Activated naive CD8-positive, alpha-beta T cell (primary cell): ENCODE data around the gene KCNN4.
"Not testable (repeated sequence)": the region's sequence is repeated elsewhere in the genome, so short reads cannot be mapped to it uniquely, and the experiment has no call there.

ENCODE experiments used
- H3K27ac Mint-ChIP-seq: one replicate; pipeline ENCODE4 v1.8.0; 2021; ENCODE audit warnings: mixed read lengths
- H3K27me3 Mint-ChIP-seq: one replicate; pipeline ENCODE4 v1.8.0; 2021; ENCODE audit warnings: mixed read lengths
- H3K36me3 Mint-ChIP-seq: one replicate; pipeline ENCODE4 v1.8.0; 2021; ENCODE audit warnings: mixed read lengths
- H3K4me1 Mint-ChIP-seq: one replicate; pipeline ENCODE4 v1.8.0; 2021; ENCODE audit warnings: low read depth, mixed read lengths
- H3K4me3 Mint-ChIP-seq: one replicate; pipeline ENCODE4 v1.8.0; 2021; ENCODE audit warnings: mild to moderate bottlenecking, mixed read lengths
- H3K9me3 Mint-ChIP-seq: one replicate; pipeline ENCODE4 v1.8.0; 2021; ENCODE audit warnings: low read depth, mixed read lengths

The KCNN4 gene

GRCh38 chr19:43807651-43808050, 26.9 kb upstream of the KCNN4 start:
- Mint-ChIP-seq H3K27me3 (peaks cover 5% of the 10 kb centered on the region), H3K9me3 (no peaks in the 10 kb centered on the region), H3K4me3 (no peak overlapping the region), H3K4me1 (no peaks in the 10 kb centered on the region), H3K27ac (no peak overlapping the region), H3K36me3 (no peaks in the 10 kb centered on the region)

GRCh38 chr19:43806848-43807247, 26.1 kb upstream of the KCNN4 start:
- Mint-ChIP-seq H3K4me3 (no peak overlapping the region), H3K9me3 (no peaks in the 10 kb centered on the region), H3K27me3 (peaks cover 5% of the 10 kb centered on the region), H3K36me3 (no peaks in the 10 kb centered on the region), H3K4me1 (no peaks in the 10 kb centered on the region), H3K27ac (no peak overlapping the region)

GRCh38 chr19:43806401-43806800, 25.6 kb upstream of the KCNN4 start:
- not testable (repeated sequence) for H3K4me3 Mint-ChIP-seq, H3K4me1 Mint-ChIP-seq, H3K36me3 Mint-ChIP-seq, H3K27ac Mint-ChIP-seq, H3K9me3 Mint-ChIP-seq, H3K27me3 Mint-ChIP-seq

GRCh38 chr19:43804432-43804831, 23.7 kb upstream of the KCNN4 start:
- H3K4me1 Mint-ChIP-seq = no peaks in the 10 kb centered on the region
- H3K36me3 Mint-ChIP-seq = no peaks in the 10 kb centered on the region
- H3K9me3 Mint-ChIP-seq = no peaks in the 10 kb centered on the region
- peaks cover 4% of the 10 kb centered on the region for H3K27me3 Mint-ChIP-seq
- no peak overlapping the region for H3K27ac Mint-ChIP-seq
- no peak overlapping the region for H3K4me3 Mint-ChIP-seq

- Mint-ChIP-seq H3K27me3 (peaks cover 4% of the 10 kb centered on the region), H3K9me3 (no peaks in the 10 kb centered on the region), H3K36me3 (no peaks in the 10 kb centered on the region), H3K4me3 (no peak within 1 kb of the TSS), H3K27ac (no peak within 1 kb of the TSS), H3K4me1 (peaks cover 9% of the 10 kb centered on the region)
Observed at GRCh38 chr19:43802216-43802951, 21.6 kb upstream of the KCNN4 start, which contains the start of gene LYPD5. LYPD5 (minus strand) TSS chr19:43802447; CDS start chr19:43802380, 67 bp downstream.

GRCh38 chr19:43799502-43800142, 18.8 kb upstream of the KCNN4 start:
- Mint-ChIP-seq H3K4me3 (peak overlapping the region; percentile 83), H3K36me3 (no peaks in the 10 kb centered on the region), H3K4me1 (peaks cover 12% of the 10 kb centered on the region), H3K27ac (no peak overlapping the region), H3K27me3 (peaks cover 10% of the 10 kb centered on the region), H3K9me3 (no peaks in the 10 kb centered on the region)

- Mint-ChIP-seq H3K27me3 (peaks cover 12% of the 10 kb centered on the region), H3K9me3 (no peaks in the 10 kb centered on the region), H3K4me3 (peak overlapping the region; percentile 83), H3K4me1 (peaks cover 12% of the 10 kb centered on the region), H3K36me3 (no peaks in the 10 kb centered on the region), H3K27ac (no peak overlapping the region)
Observed at GRCh38 chr19:43798546-43799409, 18.0 kb upstream of the KCNN4 start.

GRCh38 chr19:43798026-43798545, 17.3 kb upstream of the KCNN4 start:
- H3K9me3 Mint-ChIP-seq = no peaks in the 10 kb centered on the region
- H3K36me3 Mint-ChIP-seq = no peaks in the 10 kb centered on the region
- H3K4me3 Mint-ChIP-seq = peak overlapping the region; percentile 83
- no peak overlapping the region for H3K27ac Mint-ChIP-seq
- H3K27me3 Mint-ChIP-seq = peaks cover 19% of the 10 kb centered on the region
- peaks cover 12% of the 10 kb centered on the region for H3K4me1 Mint-ChIP-seq

GRCh38 chr19:43797556-43797955, 16.8 kb upstream of the KCNN4 start:
- Mint-ChIP-seq H3K4me1 (peaks cover 12% of the 10 kb centered on the region), H3K27me3 (peaks cover 20% of the 10 kb centered on the region), H3K9me3 (no peaks in the 10 kb centered on the region), H3K36me3 (no peaks in the 10 kb centered on the region), H3K4me3 (peak overlapping the region; percentile 67), H3K27ac (no peak overlapping the region)

- Mint-ChIP-seq H3K36me3 (no peaks in the 10 kb centered on the region), H3K27me3 (peaks cover 20% of the 10 kb centered on the region), H3K9me3 (no peaks in the 10 kb centered on the region), H3K4me1 (peaks cover 12% of the 10 kb centered on the region), H3K4me3 (peak overlapping the region; percentile 67), H3K27ac (no peak overlapping the region)
Observed at GRCh38 chr19:43797118-43797517, 16.3 kb upstream of the KCNN4 start.

GRCh38 chr19:43790587-43790986, 9.8 kb upstream of the KCNN4 start:
- Mint-ChIP-seq H3K4me3 (no peak overlapping the region), H3K27me3 (peaks cover 16% of the 10 kb centered on the region), H3K9me3 (no peaks in the 10 kb centered on the region), H3K27ac (no peak overlapping the region), H3K36me3 (no peaks in the 10 kb centered on the region), H3K4me1 (no peaks in the 10 kb centered on the region)

- H3K9me3 Mint-ChIP-seq = no peaks in the 10 kb centered on the region
- no peaks in the 10 kb centered on the region for H3K36me3 Mint-ChIP-seq
- H3K27ac Mint-ChIP-seq = no peak overlapping the region
- no peak overlapping the region for H3K4me3 Mint-ChIP-seq
- H3K27me3 Mint-ChIP-seq = peaks cover 15% of the 10 kb centered on the region
- peaks cover 12% of the 10 kb centered on the region for H3K4me1 Mint-ChIP-seq
Observed at GRCh38 chr19:43789029-43789428, 8.3 kb upstream of the KCNN4 start.

GRCh38 chr19:43786665-43787064, 5.9 kb upstream of the KCNN4 start:
- peaks cover 5% of the 10 kb centered on the region for H3K27me3 Mint-ChIP-seq
- no peaks in the 10 kb centered on the region for H3K9me3 Mint-ChIP-seq
- peaks cover 31% of the 10 kb centered on the region for H3K4me1 Mint-ChIP-seq
- H3K36me3 Mint-ChIP-seq = no peaks in the 10 kb centered on the region
- H3K4me3 Mint-ChIP-seq = no peak overlapping the region
- no peak overlapping the region for H3K27ac Mint-ChIP-seq

- H3K4me3 Mint-ChIP-seq = peak overlapping the region; percentile 73
- peak overlapping the region; percentile 95 for H3K27ac Mint-ChIP-seq
- H3K36me3 Mint-ChIP-seq = no peaks in the 10 kb centered on the region
- peaks cover 2% of the 10 kb centered on the region for H3K27me3 Mint-ChIP-seq
- peaks cover 39% of the 10 kb centered on the region for H3K4me1 Mint-ChIP-seq
- H3K9me3 Mint-ChIP-seq = no peaks in the 10 kb centered on the region
Observed at GRCh38 chr19:43784981-43785808, 4.4 kb upstream of the KCNN4 start.
